ENCODE data around the gene GIT1. TPM values are rescaled to one million over a fixed set of nuclear protein-coding genes. Genes with fewer than 3 reads are reported as not detected.

GIT1 gene
- total and polyA plus RNA-seq, 2 of the 13 experiments (the other 11 are each of a cell fraction or from before 2014, with no cell fraction given), result 14.2 to 30.8 TPM

DNA sequence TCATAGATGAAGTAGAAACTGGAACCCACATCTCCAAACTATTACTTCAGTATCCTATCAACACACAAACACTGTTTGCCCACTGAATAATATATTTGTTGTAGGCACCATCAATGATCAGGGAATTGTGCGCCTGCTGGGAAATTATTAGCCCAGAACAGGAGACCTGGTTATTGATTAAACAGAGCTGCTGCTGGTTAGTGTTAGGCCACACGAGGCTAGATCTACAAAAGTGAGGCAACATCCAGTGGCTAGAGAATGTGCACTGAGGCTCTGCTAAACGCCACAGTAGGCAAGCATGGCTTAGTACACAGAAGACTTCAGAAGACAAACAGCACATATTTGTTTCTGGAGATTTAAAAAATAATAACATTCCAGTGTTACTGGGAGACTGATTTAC lies 33.6 kb downstream of the GIT1 start (continued):
- TF ChIP-seq MAZ (IDR thresholded peaks at IDR 0.05; ENCODE audit: borderline replicate concordance, low read depth, low read length) (no peak), MAZ (CRISPR knock-in tag; IDR thresholded peaks at IDR 0.05; ENCODE audit: low read depth) (no peak), MEF2D (CRISPR knock-in tag; IDR thresholded peaks at IDR 0.05) (no peak), FOXJ3 (CRISPR knock-in tag; IDR thresholded peaks at IDR 0.05; ENCODE audit: borderline replicate concordance) (peak; percentile 20; the same call in 1 of the 2 replicates), ZNF343 (CRISPR knock-in tag; IDR thresholded peaks at IDR 0.05) (no peak), PRDM4 (CRISPR knock-in tag; IDR thresholded peaks at IDR 0.05; ENCODE audit: borderline replicate concordance) (no peak), NFATC3 (CRISPR knock-in tag; IDR thresholded peaks at IDR 0.05) (no peak), POLR2AphosphoS2 (IDR thresholded peaks at IDR 0.05; ENCODE audit: low read depth, low read length) (no peak), NR2C2 (CRISPR knock-in tag; IDR thresholded peaks at IDR 0.05; ENCODE audit: borderline replicate concordance) (no peak), NFRKB (IDR thresholded peaks at IDR 0.05) (no peak), ZNF547 (CRISPR knock-in tag; IDR thresholded peaks at IDR 0.05) (no peak), ZNF570 (CRISPR knock-in tag; IDR thresholded peaks at IDR 0.05; ENCODE audit: borderline replicate concordance) (no peak), HDAC6 (IDR thresholded peaks at IDR 0.05; ENCODE audit: low read depth, low read length) (no peak), KLF9 (CRISPR knock-in tag; IDR thresholded peaks at IDR 0.05; ENCODE audit: low read depth) (no peak), PTBP1 (IDR thresholded peaks at IDR 0.05; ENCODE audit: low read depth, low read length, poor library complexity, severe bottlenecking) (no peak), USF2 (IDR thresholded peaks at IDR 0.05; ENCODE audit: low read depth, low read length) (no peak), USF2 (CRISPR knock-in tag; IDR thresholded peaks at IDR 0.05; ENCODE audit: borderline replicate concordance) (no peak), ZNF292 (CRISPR knock-in tag; IDR thresholded peaks at IDR 0.05; ENCODE audit: borderline replicate concordance, low read depth) (no peak), MTF2 (CRISPR knock-in tag; IDR thresholded peaks at IDR 0.05; ENCODE audit: borderline replicate concordance) (no peak)
- TF ChIP-seq, protein P1, sequence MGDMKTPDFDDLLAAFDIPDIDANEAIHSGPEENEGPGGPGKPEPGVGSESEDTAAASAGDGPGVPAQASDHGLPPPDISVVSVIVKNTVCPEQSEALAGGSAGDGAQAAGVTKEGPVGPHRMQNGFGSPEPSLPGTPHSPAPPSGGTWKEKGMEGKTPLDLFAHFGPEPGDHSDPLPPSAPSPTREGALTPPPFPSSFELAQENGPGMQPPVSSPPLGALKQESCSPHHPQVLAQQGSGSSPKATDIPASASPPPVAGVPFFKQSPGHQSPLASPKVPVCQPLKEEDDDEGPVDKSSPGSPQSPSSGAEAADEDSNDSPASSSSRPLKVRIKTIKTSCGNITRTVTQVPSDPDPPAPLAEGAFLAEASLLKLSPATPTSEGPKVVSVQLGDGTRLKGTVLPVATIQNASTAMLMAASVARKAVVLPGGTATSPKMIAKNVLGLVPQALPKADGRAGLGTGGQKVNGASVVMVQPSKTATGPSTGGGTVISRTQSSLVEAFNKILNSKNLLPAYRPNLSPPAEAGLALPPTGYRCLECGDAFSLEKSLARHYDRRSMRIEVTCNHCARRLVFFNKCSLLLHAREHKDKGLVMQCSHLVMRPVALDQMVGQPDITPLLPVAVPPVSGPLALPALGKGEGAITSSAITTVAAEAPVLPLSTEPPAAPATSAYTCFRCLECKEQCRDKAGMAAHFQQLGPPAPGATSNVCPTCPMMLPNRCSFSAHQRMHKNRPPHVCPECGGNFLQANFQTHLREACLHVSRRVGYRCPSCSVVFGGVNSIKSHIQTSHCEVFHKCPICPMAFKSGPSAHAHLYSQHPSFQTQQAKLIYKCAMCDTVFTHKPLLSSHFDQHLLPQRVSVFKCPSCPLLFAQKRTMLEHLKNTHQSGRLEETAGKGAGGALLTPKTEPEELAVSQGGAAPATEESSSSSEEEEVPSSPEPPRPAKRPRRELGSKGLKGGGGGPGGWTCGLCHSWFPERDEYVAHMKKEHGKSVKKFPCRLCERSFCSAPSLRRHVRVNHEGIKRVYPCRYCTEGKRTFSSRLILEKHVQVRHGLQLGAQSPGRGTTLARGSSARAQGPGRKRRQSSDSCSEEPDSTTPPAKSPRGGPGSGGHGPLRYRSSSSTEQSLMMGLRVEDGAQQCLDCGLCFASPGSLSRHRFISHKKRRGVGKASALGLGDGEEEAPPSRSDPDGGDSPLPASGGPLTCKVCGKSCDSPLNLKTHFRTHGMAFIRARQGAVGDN (CRISPR knock-in tag; IDR thresholded peaks at IDR 0.05), result no peak
- TF ChIP-seq, protein P2, sequence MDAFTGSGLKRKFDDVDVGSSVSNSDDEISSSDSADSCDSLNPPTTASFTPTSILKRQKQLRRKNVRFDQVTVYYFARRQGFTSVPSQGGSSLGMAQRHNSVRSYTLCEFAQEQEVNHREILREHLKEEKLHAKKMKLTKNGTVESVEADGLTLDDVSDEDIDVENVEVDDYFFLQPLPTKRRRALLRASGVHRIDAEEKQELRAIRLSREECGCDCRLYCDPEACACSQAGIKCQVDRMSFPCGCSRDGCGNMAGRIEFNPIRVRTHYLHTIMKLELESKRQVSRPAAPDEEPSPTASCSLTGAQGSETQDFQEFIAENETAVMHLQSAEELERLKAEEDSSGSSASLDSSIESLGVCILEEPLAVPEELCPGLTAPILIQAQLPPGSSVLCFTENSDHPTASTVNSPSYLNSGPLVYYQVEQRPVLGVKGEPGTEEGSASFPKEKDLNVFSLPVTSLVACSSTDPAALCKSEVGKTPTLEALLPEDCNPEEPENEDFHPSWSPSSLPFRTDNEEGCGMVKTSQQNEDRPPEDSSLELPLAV (CRISPR knock-in tag; conservative IDR thresholded peaks at IDR 0.05; ENCODE audit: low read depth), result no peak
